PC-9 (cell line): ENCODE data around the gene EZH2. TPM values are rescaled to one million over a fixed set of nuclear protein-coding genes. Genes with fewer than 3 reads are reported as not detected.
A peak's percentile ranks its signal among the peaks of the same experiment; 100 is the strongest.

Experiments used
- BruUV-seq: library from RNA; stranded (reverse); fragments of 400-500 nt; replicated peaks from 2 replicates; lab custom pipeline; 2021; lab: Mats Ljungman, UMichigan
- CTCF ChIA-PET: fragments of 300-600 bp; sonication (Branson Sonifier 250); formaldehyde crosslinking; loops from one replicate; lab custom pipeline; 2022; ENCODE audit warnings: antibody characterized with exemption; lab: Charles Lee
- POLR2A ChIA-PET: fragments of 300-600 bp; sonication (Branson Sonifier 250); formaldehyde crosslinking; loops from one replicate; lab custom pipeline; 2022; ENCODE audit warnings: antibody characterized with exemption; ENCODE audit not compliant: unreplicated experiment; lab: Charles Lee
- DNase-seq, 2 experiments: peaks; one replicate each; pipeline versions ENCODE4 v3.0.0 to v3.0.0-alpha.2; 2015 to 2022; ENCODE audit warnings: mixed read lengths in 1 of 2
- H2AFZ ChIP-seq: fragments of 200-600 bp; sonication (generic); 2 replicates; pipeline ENCODE4 v1.8.1; 2017; ENCODE audit warnings: antibody characterized with exemption
- H3F3A ChIP-seq: fragments of 200-600 bp; sonication (generic); 2 replicates; pipeline ENCODE4 v1.8.1; 2017; ENCODE audit warnings: antibody characterized with exemption, mild to moderate bottlenecking, low read depth; ENCODE audit not compliant: insufficient read depth
- H3K27ac ChIP-seq: fragments of 200-600 bp; sonication (generic); 2 replicates; pipeline ENCODE4 v1.6.1; 2016; ENCODE audit warnings: mixed run types
- H3K27me3 ChIP-seq: fragments of 200-600 bp; sonication (generic); 2 replicates; pipeline ENCODE4 v1.6.1; 2016; ENCODE audit warnings: low read depth, mixed run types; ENCODE audit not compliant: insufficient read depth
- H3K36me3 ChIP-seq: fragments of 200-600 bp; sonication (generic); 2 replicates; pipeline ENCODE4 v1.6.1; 2016; ENCODE audit warnings: low read depth, mixed run types
- H3K4me1 ChIP-seq: fragments of 200-600 bp; sonication (generic); replicated peaks from 2 replicates; pipeline ENCODE4 v1.6.1; 2016; ENCODE audit warnings: mixed run types; ENCODE audit not compliant: insufficient read depth
- H3K4me2 ChIP-seq: fragments of 200-600 bp; sonication (generic); 2 replicates; pipeline ENCODE4 v1.6.1; 2017; ENCODE audit warnings: mixed run types
- H3K4me3 ChIP-seq: fragments of 200-600 bp; sonication (generic); 2 replicates; pipeline ENCODE4 v1.6.1; 2016; ENCODE audit warnings: mixed run types
- H3K79me2 ChIP-seq: fragments of 200-600 bp; sonication (generic); 2 replicates; pipeline ENCODE4 v1.6.1; 2017; ENCODE audit warnings: low read depth, mixed run types
- H3K9me2 ChIP-seq: fragments of 200-600 bp; sonication (generic); 2 replicates; pipeline ENCODE4 v1.8.1; 2017; ENCODE audit warnings: mild to moderate bottlenecking; ENCODE audit not compliant: insufficient read depth
- H3K9me3 ChIP-seq: fragments of 200-600 bp; sonication (generic); 2 replicates; pipeline ENCODE4 v1.8.1; 2016; ENCODE audit warnings: low read depth; ENCODE audit not compliant: insufficient read depth
- H4K20me1 ChIP-seq: fragments of 200-600 bp; sonication (generic); 2 replicates; pipeline ENCODE4 v1.8.1; 2017; ENCODE audit not compliant: insufficient read depth
- EZH2 ChIP-seq: fragments of 200-600 bp; sonication (generic); IDR thresholded peaks from 2 replicates; pipeline ENCODE4 v1.8.0; 2017; ENCODE audit warnings: antibody characterized with exemption, low read depth
- intact Hi-C: fragments of 100-400 bp; cut with micrococcal nuclease; formaldehyde crosslinking; loops from one replicate; pipeline ENCODE4 v1.10.0; 2022; ENCODE audit not compliant: unreplicated experiment
- total RNA-seq: library from RNA; stranded (reverse); gene quantifications from 2 replicates; pipeline ENCODE4 v1.2.3, GENCODE V29; 2021
- TF ChIP-seq, protein P1 (sequence below): fragments of 200-600 bp; sonication (generic); conservative IDR thresholded peaks from 2 replicates; pipeline ENCODE4 v1.6.1; 2017; ENCODE audit warnings: mixed run types, antibody characterized with exemption, mild to moderate bottlenecking, moderate library complexity

Gene EZH2
- total RNA-seq, 1 experiment from 2014 or later = 48.6 TPM

DNA sequence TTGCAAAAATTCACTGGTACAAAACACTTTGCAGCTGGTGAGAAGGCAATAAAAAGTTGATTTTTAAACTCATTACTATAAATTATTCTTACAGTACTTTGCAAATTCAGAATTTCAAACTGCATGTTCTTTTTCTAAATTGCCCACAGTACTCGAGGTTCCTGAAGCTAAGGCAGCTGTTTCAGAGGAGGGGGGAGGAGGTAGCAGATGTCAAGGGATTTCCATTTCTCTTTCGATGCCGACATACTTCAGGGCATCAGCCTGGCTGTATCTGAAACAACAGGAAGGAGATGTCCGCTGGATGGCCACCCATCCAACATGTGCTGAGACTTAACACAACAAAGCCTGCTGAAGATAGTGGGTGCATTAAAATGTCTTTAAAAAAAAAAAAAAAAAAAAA, 76.7 kb downstream of the EZH2 start:
- CTCF ChIA-PET = no interaction called here
- DNase-seq = no peak
- BruUV-seq = no TSS peak
- H3F3A ChIP-seq = peaks cover 10% of the 10 kb centered on the region; the same call in 1 of the 2 replicates
- H3K9me3 ChIP-seq = no peaks in the 10 kb centered on the region
- no peak overlapping the region for H3K4me2 ChIP-seq
- no peaks in the 10 kb centered on the region for H3K4me1 ChIP-seq
- no peak overlapping the region for H2AFZ ChIP-seq
- H4K20me1 ChIP-seq = 0 out of 2 replicates have a peak, but pooled peaks cover 3% of the 10 kb centered on the region
- no peak overlapping the region for H3K4me3 ChIP-seq
- H3K79me2 ChIP-seq = no peaks in the 10 kb centered on the region
- 0 out of 2 replicates have a peak, but pooled peaks cover 9% of the 10 kb centered on the region for H3K36me3 ChIP-seq
- POLR2A ChIA-PET = interaction anchor here (0.6 kb wide), 1 partner anchor 20 kb away, joined by 14 read pairs; no protein-coding TSS in a partner anchor
- no peaks in the 10 kb centered on the region for H3K9me2 ChIP-seq
- H3K27ac ChIP-seq = no peak overlapping the region
- intact Hi-C loops = no loop called here
- H3K27me3 ChIP-seq = no peaks in the 10 kb centered on the region
- TF ChIP-seq, protein P1, sequence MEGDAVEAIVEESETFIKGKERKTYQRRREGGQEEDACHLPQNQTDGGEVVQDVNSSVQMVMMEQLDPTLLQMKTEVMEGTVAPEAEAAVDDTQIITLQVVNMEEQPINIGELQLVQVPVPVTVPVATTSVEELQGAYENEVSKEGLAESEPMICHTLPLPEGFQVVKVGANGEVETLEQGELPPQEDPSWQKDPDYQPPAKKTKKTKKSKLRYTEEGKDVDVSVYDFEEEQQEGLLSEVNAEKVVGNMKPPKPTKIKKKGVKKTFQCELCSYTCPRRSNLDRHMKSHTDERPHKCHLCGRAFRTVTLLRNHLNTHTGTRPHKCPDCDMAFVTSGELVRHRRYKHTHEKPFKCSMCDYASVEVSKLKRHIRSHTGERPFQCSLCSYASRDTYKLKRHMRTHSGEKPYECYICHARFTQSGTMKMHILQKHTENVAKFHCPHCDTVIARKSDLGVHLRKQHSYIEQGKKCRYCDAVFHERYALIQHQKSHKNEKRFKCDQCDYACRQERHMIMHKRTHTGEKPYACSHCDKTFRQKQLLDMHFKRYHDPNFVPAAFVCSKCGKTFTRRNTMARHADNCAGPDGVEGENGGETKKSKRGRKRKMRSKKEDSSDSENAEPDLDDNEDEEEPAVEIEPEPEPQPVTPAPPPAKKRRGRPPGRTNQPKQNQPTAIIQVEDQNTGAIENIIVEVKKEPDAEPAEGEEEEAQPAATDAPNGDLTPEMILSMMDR = no peak
- TF ChIP-seq EZH2 = no peak

DNA sequence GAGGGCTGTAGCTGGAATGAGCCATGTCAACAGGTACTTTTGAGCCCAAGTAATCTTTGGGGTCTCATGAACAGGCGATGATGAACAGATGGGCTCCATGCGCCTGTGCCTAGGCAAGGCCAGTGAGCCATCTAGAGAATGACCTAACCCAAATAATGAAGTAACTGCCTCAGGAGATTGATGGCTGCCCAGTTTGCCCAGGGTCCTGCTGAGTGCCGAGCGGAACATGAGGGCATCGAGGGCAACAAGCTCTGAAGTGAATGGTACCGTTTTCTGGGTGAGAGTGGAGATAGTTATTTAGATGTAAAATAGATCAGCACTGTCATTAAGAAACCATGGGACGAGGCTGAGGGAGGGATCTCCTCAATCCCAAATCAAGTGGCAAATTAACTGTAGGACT, 77.9 kb downstream of the EZH2 start:
- Histone ChIP-seq H3K36me3 (peaks cover 9% of the 10 kb centered on the region; the same call in 1 of the 2 replicates), H3F3A (peaks cover 10% of the 10 kb centered on the region; the same call in 1 of the 2 replicates), H3K27me3 (no peaks in the 10 kb centered on the region), H3K4me3 (no peak overlapping the region), H3K27ac (no peak overlapping the region), H4K20me1 (0 out of 2 replicates have a peak, but pooled peaks cover 3% of the 10 kb centered on the region), H3K9me2 (no peaks in the 10 kb centered on the region), H3K4me1 (no peaks in the 10 kb centered on the region), H3K9me3 (no peaks in the 10 kb centered on the region), H3K4me2 (no peak overlapping the region), H3K79me2 (no peaks in the 10 kb centered on the region), H2AFZ (no peak overlapping the region)
- ChIA-PET POLR2A (interaction anchor here (0.6 to 0.7 kb wide), 2 partner anchors 9 to 211 kb away, joined by 4 to 6 read pairs; no protein-coding TSS in a partner anchor), CTCF (no interaction called here)
- TF ChIP-seq, protein P1 = no peak
- TF ChIP-seq EZH2 = no peak
- intact Hi-C loops = no loop called here
- no peak for DNase-seq
- BruUV-seq = no TSS peak

DNA sequence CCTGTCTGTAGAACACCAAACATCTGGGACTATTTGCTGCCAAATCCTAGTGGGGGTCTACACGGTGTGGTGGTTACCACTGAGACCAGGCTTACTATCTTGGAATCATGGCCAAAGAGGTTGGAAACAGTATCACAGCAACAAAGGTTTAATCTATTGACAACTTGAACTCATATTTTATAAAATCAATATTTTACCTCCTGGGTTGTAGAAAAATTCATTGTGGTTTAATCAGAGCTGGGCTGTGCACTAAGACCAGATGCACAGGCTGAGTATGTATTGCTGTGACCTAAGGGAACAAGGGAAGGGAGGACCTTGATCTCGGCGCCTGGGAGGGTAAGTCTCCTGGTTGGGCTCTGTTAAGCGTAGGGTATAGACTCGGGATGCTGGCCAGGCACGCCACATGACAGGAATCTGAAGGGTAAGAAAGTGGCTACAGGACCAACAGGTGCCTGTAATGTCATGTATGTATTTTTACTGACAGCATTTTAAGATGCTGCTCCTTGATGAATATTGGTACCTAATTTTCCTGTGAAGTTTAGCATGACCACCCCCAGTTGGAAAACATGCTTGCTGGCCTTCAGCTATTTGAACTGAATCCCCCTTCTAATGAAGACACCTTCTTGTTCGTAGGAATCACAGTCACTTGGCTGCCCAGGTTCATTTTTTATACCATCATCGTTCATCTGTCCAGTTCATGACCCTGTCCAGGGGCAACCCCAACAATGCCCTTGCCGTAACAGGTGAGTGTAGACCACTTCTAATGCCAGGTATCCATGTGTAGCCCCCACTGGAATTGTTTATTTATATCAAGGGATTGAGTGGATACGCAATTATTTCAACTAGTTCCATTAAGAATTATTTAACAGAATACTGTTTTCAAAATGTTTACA, 79.5 kb downstream of the EZH2 start:
- no peak for TF ChIP-seq EZH2
- TF ChIP-seq, protein P1 = no peak
- Histone ChIP-seq H3K27me3 (no peaks in the 10 kb centered on the region), H3K27ac (no peak overlapping the region), H3K9me2 (no peaks in the 10 kb centered on the region), H3K9me3 (no peaks in the 10 kb centered on the region), H3K36me3 (peaks cover 14% of the 10 kb centered on the region; the same call in 1 of the 2 replicates), H3K4me2 (no peak overlapping the region), H3K79me2 (no peaks in the 10 kb centered on the region), H3K4me1 (no peaks in the 10 kb centered on the region), H3F3A (peaks cover 12% of the 10 kb centered on the region; the same call in 1 of the 2 replicates), H2AFZ (no peak overlapping the region), H4K20me1 (0 out of 2 replicates have a peak, but pooled peaks cover 3% of the 10 kb centered on the region), H3K4me3 (no peak overlapping the region)
- CTCF ChIA-PET = interaction anchor here (0.6 to 0.7 kb wide), 2 partner anchors 94 to 712 kb away, joined by 6 to 12 read pairs; no protein-coding TSS in a partner anchor
- BruUV-seq = TSS peak; percentile 5
- intact Hi-C loops = no loop called here
- no peak for DNase-seq
- POLR2A ChIA-PET = interaction anchor here (0.7 kb wide), 1 partner anchor 135 kb away, joined by 3 read pairs; no protein-coding TSS in a partner anchor
